GM18505 (cell line): ENCODE data around the gene EXOC2.

ENCODE experiments used
- ATAC-seq: cut with Tn5 transposase; IDR thresholded peaks from one replicate; pipeline ENCODE4 v1.9.1; 2021; ENCODE audit not compliant: unreplicated experiment
- POLR2A ChIP-seq: IDR thresholded peaks from 4 replicates; pipeline ENCODE4 v1.6.1; 2011; ENCODE audit warnings: borderline replicate concordance; ENCODE audit not compliant: insufficient read depth, insufficient read length; ENCODE audit errors: extremely low read depth

Gene EXOC2

DNA sequence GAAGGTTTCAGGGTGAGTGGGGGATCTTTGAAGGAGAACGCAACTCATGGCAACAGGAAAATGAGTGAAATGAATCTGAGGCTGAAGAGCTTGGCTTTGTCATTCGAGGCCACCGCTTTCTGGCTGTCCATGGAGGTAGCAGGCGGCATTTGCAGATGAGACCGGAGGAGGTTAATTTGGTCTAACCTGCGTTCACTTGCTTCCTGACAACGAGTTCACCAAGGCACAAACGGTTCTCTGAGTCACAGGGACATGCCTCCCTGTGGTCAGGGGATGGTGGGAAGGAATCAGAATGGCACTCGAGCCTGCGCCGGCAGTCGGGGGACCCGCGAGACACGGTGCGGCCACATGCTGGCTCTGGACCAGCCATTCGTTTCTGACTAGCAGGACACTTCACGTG, 226.4 kb downstream of the EXOC2 start:
- no peak for TF ChIP-seq POLR2A
- ATAC-seq, result no peak

DNA sequence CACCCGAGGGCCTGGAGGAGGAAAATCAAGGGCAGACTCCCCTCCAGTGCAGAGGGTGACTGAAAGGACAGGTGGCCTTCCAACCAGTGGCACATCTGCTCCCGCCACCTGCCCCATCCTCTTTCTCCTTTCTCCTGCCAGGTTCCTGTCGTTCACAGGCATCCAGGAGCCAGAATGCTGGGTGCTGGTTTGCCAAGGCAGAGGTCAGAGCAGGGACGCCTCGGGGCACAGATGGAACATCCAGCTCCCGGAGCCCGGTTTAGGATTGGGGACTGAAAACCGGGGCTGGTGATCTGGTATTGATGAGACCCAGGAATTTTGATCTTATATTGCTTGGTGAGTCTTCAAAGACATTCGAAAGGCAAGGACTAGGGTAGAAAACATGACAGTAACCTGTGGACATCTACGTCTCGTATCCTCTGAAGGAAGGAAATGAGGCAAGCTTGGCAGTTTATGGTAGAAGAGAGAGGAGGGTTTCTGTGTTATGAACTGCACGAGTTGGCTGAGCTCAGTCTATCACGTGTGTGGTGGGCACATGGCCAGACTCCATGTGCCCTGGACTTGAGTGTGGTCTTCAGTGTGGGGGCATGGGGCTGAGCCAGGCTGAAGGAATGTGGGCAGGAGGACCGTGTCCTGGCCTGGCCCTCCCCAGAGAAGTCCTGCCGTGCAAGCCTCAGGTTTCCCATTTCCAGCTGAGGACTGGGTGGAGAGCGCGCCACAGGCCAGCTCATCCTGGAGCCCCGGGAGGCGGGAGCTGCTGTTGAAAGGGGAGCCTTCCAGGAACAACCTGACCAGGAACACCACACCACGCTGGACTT, 227.2 kb downstream of the EXOC2 start:
- ATAC-seq, result no peak
- no peak for TF ChIP-seq POLR2A

DNA sequence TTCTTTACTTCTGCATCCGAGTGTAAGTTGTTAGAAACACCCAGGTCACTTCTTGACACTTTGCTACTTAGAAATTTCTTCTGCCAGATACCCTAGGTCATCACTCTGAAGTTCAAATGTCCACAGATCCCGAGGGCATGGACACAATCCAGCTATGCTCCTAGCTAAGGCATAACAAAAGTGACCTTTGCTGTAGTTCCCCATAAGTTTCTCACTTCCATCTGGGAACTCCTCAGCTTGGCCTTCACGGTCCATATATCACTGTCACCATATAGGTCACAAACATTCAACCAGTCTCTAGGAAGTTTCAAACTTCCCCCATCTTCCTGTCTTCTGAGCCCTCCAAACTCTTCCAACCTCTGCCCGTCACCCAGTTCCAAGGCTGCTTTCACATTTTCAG, 236.1 kb downstream of the EXOC2 start:
- no peak for TF ChIP-seq POLR2A
- no peak for ATAC-seq

DNA sequence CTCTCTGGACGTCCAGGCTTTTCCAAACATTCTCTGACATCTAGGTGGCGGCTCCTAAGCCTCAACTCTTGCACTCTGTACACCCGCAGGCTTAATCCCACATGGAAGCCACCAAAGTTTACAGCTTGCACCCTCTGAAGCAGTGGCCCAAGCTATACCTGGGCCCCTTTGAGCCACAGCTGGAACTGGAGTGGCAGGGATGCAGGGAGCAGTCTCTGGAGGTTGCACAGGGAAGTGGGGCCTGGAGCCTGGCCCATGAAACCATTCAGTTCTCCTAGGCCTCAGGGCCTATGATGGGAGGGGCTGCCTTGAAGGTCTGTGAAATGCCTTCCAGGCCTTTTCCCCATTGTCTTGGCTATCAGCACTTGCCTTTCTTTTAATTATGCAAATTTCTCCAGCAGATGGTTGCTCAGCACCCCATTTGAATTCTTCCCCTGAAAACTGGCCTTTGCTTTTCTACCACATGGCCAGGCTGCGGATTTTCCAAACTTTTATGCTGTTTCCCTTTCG, 236.5 kb downstream of the EXOC2 start:
- no peak for ATAC-seq

DNA sequence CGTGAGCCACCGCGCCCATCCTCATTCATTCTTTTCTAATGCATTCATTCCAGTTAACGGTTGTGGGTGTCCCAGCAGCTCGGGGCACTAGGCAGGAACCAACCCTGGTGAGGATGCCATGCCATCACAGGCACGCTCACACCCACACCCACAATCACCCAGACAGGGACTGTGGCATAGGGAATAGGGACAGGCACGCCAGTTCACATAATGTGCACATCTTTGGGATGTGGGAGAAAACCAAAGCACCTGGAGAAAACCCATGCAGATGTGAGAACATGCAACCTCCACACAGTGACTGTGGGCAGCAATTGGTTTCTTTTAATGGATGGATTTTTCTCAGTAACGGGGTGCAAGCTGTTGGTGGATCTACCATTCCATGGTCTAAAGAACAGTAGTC, 237.1 kb downstream of the EXOC2 start:
- no peak for ATAC-seq
- no peak for TF ChIP-seq POLR2A

More for the DNA sequence above, 236.5 kb downstream of the EXOC2 start:
- TF ChIP-seq POLR2A, result no peak

DNA sequence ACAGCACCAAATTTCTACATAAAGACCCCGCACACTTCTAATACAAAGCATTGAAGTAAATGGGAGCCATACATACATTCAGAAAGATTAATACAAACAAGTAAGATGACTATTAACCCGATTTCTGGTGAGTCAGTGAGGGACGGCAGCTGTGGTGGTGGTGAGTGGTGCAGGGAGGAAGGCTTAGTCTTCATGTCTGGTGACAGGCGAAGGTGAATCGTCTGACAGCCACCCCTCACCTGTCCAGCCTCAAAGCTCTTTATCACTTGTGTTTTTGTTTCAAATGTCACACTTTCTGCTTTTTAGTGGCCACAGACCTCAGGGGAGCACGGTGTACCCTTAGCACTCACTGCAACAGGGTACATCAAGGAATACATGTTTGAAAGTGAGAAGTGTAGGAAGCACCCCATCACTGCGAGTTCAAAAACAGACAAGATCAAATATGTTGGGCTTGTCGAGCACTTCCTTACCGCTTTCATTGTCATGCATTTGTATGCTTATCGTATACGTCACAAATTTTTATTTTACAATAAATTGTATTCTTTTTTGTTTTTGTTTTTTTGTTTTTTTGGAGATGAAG, 237.8 kb downstream of the EXOC2 start:
- TF ChIP-seq POLR2A, result no peak
- ATAC-seq, result no peak

DNA sequence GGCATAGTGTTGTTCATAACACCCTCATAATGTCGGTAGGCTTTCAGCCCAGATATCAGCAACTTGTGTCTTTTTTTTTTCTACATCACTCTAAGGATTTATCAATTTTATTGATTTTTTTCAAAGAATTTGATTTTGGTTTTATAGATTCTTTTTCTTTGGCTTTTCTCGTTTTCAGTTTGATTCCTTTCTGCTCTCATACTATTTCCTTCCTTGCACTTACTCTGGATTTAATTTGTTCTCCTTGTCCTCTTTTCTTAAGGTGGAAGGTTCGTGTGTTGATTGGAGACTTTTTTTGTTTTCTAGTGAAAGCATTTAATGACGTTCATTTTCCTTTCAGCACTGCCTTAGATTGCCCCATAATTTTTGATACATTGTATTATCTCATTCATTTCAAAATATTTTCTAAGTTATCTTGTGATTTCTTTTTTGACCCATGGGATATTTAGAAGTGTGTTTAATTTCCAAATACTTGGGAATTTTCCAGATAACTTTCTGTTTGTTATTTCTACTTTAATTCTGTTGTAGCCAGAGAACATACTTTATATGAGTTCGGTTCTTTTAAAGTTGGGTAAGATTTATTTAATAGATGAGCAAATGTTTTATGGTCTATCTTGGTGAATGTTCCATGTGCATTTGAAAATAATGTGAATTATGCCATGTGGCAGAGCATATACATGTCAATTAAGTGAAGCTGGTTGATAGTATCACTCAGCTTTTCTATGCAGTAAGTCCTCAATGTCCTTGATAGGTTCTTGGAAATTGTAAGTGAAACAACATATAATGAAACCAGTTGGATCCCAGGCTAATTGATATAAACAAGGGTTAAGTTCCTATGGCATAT, 238.6 kb downstream of the EXOC2 start:
- TF ChIP-seq POLR2A, result no peak
- ATAC-seq, result no peak

DNA sequence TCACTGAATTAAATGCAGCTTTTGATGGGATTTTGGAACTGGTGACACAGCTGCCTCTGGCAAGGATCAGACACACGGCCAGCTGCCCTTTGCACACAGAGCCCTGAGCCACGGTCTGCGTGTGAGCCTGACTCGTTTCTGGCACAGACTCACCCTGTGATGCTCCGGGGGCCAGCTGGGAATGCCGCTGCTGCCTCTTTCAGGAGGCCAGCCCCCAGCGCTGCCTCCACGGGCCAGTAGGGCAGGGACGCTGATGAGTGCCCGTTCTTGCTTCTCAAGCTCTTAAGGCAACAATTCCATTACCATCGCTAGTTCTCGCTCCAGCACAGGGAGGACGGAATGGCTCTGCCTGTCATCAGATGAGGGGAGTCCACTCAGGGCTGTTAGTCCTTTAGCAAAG, 239.8 kb downstream of the EXOC2 start:
- no peak for TF ChIP-seq POLR2A
- no peak for ATAC-seq

DNA sequence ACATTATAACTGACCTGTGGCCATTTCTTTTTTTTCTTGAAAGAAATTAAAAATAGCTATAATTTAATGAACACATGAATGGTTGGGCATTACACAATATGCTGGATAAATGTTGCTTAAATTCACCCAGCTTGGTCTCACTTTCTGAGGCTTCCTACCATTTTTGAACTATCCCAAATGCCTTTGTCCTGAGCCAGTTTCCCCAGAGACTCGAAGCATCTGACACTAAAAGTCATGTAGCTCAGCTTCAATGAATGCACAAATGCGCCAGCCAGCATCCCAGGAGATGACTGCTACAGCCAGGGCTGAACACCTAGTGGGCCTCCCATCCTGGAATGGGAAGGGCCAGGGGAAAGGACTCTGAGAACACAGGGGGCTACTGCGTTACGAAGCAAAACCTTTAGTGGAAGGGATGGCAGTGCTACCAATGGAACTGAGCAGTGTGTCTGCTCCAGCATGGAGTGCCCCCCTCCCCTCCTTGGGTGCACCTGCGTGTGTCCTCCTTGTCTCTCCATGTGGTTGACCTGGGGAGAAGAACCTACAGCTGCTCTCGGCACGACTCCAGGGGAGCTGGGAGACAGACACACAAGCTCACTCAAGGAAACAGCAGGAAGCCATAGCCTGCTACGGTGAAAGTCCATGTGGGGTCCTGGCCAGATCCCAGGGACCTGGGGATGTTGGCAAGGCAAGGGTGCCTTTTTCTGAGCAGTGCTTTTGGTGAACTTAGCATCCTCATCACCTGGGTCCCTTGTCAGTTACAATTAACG, 240.5 kb downstream of the EXOC2 start:
- no peak for ATAC-seq

DNA sequence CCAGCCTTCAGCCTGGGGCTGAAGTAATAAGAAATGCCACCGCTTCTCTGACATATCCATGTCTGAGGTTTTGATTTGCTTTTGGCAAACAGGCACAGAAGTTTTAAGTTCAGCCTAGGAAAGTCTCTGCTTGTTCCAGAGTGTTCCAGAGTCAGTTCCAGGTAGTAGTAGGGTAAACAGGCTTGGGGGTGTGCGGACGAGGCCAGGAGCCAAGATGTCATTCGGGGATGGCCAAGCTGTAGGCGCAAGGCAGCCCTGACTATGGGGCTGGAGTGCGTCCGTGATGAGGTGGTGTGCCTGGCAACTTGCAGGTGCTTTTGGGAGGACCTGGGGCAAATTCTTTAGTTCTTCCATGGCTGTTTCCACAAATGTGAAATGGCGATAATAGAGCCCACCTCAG, 241.1 kb downstream of the EXOC2 start:
- no peak for ATAC-seq
- TF ChIP-seq POLR2A, result no peak

More for the DNA sequence above, 240.5 kb downstream of the EXOC2 start:
- TF ChIP-seq POLR2A, result no peak

DNA sequence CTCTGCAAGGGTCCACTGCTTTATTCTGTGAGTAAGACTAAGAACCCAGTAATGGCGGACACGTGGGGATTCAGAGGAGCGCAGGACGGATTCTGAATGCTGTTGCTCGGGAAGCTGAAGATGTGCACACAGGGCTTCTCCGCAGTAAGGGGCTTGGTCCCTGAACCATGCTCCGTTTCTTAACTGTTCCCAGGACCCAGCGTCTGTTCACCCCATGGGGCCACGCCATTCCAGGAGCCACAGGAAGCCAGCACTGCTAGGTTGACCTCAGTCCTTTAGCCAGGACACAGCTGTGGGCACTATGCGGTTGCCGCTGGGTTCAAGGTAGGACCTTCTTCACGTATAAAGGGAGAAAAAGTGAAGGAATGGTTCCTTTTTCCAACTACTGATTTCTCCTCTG, 241.6 kb downstream of the EXOC2 start:
- TF ChIP-seq POLR2A, result no peak
- no peak for ATAC-seq

DNA sequence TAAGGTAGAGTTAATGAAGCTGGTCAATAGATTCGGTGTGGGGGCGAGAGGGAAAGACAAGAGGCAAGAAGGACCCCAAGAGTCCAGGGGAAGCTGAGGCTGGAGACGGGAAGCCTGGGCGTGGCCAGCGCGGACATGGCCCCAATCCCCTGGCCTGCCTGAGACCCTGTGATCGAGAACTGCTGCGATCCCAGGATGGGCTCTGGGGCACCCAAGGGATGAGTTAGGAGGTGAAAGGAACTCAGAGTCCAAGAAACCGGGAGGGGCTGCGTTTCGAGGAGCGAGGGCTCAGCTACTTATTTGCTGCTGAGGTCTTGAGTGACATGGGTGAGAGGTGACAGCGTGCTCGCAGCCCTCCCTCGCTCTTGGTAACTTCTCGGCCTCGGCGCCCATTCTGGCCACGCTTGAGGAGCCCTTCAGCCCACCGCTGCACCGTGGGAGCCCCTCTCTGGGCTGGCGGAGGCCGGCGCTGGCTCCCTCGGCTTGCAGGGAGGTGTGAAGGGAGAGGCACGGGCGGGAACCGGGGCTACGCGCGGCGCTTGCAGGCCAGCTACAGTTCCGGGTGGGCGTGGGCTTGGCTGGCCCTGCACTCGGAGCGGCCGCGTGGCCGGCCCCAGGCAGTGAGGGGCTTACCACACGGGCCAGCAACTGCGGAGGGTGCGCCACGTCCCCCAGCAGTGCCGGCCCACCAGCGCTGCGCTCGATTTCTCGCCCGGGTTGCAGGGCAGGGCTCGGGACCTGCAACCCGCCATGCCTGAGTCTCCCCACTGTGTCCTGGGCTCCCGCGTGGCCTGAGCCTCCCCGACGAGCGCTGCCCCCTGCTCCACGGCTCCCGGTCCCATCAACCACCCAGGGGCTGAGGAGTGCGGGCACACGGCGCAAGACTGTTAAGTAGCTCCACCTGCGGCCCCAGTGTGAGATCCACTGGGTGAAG, 243.2 kb downstream of the EXOC2 start:
- no peak for TF ChIP-seq POLR2A
- no peak for ATAC-seq

DNA sequence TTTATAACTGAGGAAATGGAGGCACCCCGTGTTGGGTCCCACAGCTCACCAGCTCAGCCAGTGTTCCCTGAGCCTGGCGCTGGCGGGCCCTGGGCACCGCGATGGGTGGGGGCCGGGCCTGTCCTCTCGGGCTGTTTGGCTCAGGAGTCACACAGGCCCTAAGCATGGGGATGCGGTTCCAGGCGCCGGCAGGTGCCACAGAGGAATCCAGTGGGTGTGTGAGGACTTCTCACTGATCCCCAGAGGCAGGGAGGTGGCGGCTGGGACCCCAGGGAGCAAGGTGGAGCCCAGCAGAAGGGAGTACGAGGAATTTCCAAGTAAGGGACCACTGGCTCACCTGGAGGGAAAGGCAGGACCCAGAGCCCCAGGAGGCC, 243.9 kb downstream of the EXOC2 start:
- no peak for ATAC-seq

More for the DNA sequence above, 243.9 kb downstream of the EXOC2 start:
- no peak for TF ChIP-seq POLR2A
